NK-92 treated with Interleukin-12 subunit alpha and Interleukin-12 subunit beta, amount 100 ng/mL, for 24 hours (cell line): ENCODE results near the gene COG7.
"Not testable (repeated sequence)": the region's sequence is repeated elsewhere in the genome, so short reads cannot be mapped to it uniquely, and the experiment has no call there.

Experiments used
- DNase-seq: peaks from one replicate; lab custom pipeline; 2025; lab: John Stamatoyannopoulos, UW

The COG7 gene

GRCh38 chr16:23452572-23453337 is at the start of gene COG7:
Gene COG7 (minus strand): TSS chr16:23453189. CDS start chr16:23452994, 195 bp downstream.
- DNase-seq: peak; percentile 61

DNA sequence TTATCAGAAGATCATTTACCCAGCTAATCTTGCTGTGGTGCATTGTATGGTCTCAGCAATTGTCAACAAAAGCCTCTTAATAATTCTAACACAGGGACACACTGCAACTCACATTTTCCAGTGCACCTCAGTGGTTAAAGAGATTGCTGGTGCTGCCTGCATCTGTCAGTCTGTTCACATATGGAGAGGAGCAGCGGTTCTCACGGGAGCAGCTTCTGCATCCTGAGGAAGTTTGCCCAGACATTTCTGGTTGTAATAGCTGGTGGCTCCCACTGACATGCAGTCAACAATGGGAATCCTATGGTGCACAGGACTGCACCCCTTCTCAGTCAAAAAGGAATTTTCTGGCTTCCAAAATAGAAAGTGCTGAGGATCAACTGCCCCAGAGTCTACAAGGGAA is 49.5 kb upstream of the COG7 start:
- no peak for DNase-seq

DNA sequence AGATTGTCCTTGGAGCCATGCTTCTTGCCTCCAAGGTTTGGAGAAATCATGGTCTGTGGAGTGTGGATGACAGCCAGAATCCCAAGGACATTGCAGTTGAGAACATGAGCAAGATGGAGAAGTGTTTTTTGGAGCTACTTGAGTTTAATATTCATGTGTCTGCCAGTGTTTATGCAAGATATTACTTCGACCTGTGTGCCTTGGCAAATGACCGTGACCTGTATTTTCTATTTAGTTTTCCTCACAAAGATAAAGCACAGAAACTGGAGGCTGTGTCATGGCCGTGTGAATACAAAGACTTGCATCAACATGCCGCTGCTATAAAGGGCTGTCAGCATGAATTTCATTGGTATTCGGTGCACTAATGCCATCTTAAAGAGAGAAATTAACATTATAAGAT is 48.3 kb upstream of the COG7 start:
- no peak for DNase-seq

GRCh38 chr16:23500862-23501225 is 47.9 kb upstream of the COG7 start:
- no peak for DNase-seq

DNA sequence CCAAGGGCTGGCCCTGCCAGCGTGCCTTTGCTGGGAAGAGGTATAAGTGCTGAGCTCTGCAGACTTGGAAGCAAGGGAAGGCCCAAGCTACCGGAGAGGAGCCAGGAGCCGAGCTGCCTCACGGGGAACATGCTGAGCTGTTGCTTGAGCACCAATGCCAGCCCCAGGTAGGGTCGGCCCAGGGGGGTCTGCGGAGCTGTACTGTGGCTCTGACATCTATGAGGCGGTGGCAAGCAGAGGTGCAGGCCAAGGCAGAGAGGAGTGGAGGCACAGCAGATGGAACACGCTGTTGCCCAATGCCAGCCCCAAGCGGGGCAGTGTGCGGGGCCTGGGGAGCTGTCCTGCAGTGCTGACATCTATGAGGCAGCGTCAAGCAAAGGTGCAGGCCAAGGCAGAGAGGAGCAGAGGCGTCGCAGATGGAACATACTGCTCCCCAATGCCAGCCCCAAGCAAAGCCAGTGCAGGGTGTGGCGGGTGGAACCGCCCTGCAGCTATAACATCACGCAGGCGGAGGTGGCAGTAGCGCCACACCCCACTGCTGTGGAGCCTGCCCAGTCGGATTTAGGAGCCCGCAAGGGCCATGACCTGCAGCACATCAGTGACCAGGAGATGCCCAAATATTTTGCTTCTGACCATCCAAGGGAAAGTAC is 47.3 kb upstream of the COG7 start:
- no peak for DNase-seq

DNA sequence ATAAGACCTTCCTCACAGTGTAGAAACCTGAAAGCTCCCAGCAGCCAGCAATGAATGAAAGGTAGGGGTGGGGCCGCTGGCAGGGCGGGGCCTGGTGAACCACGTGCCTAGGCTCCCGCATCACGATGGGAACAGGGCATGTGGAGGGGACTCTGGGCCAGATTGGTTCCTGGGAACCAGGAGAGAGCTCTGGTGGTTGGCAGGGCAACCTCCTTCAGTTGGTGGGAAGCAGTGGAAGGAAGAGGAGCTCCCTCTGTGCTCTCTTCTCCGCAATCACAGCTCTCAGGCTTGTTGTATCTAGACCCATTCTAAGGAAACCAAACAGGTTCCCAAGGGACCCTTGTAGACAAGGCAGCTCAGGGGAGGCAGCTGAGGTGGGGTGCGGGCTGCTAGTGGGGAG is 46.8 kb upstream of the COG7 start:
- DNase-seq: no peak

DNA sequence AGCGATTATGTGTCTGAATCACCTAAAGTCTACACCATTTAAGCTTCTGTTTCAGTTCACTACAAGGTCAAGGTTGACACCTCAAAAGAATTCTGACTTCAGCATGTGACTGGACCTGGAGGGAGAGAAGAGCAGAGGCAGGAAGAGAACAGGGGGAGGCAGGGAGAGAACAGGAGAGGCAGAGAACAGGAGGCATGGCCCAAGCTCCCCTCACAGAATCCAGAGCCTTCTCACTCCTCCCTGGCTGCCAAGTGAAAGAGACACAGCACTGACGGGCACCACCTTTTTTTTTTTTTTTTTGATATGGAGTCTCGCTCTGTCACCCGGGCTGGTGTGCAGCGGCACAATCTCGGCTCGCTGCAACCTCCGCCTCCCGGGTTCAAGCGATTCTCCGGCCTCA is 45.9 kb upstream of the COG7 start:
- DNase-seq: no peak

DNA sequence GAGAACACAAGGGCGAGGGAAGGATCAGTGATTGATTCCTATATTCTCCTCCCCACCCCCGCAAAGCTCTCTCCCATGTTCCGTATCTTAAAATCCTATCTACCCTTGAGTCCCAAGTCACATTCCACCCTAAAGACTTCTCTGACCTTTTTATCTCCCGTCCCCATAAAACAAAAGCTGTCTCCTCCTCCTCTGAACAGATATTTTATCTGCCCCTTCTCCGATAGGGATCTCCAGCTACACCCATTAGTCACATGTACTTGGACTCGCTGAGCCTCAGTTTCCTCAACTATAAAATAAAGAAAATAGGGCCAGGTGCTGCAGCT is 44.5 kb upstream of the COG7 start:
- no peak for DNase-seq

GRCh38 chr16:23496821-23497542 is 44.0 kb upstream of the COG7 start:
- no peak for DNase-seq

GRCh38 chr16:23495671-23496070 is 42.7 kb upstream of the COG7 start:
- DNase-seq: no peak

DNA sequence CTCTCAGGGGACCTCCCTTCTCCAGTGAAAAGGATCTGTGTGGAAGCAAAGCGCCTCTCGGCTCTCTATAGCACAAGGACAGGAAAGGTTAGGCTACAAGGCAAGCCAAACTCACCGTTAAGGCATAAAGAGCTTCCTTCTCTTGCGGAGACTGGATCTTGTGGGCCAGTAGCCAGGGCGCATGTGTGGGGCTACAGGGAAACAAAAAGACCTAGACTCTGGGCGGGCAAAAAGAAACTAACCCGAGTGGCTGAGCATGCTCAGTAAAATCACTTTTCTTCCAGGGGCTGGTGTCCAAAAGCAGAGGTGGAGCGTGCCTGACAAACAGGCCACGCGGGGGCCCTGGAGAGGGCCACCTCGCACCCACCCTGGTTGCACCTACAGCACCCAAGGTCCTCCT is 41.2 kb upstream of the COG7 start:
- DNase-seq: no peak

- no peak for DNase-seq
Measured at GRCh38 chr16:23491490-23492391, 38.8 kb upstream of the COG7 start.

- no peak for DNase-seq
Measured at GRCh38 chr16:23486480-23486879, 33.5 kb upstream of the COG7 start.

GRCh38 chr16:23485841-23486240 is 32.9 kb upstream of the COG7 start:
- no peak for DNase-seq

DNA sequence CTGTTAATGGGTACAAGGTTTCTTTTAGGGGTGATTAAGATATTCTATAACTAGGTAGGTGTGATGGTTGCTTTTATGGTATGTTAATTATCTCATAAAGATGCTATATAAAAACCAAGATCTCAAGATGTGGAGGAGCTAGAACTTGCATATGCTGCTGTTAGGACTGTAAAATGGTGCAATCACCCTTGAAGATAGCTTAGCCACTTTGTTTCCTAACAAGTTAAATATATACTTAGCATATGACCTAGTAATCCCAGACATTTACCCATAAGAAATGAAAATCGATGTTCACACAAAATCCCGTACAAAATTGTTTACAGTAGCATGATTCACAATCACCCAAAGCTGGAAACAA is 32.2 kb upstream of the COG7 start:
- DNase-seq: no peak

DNA sequence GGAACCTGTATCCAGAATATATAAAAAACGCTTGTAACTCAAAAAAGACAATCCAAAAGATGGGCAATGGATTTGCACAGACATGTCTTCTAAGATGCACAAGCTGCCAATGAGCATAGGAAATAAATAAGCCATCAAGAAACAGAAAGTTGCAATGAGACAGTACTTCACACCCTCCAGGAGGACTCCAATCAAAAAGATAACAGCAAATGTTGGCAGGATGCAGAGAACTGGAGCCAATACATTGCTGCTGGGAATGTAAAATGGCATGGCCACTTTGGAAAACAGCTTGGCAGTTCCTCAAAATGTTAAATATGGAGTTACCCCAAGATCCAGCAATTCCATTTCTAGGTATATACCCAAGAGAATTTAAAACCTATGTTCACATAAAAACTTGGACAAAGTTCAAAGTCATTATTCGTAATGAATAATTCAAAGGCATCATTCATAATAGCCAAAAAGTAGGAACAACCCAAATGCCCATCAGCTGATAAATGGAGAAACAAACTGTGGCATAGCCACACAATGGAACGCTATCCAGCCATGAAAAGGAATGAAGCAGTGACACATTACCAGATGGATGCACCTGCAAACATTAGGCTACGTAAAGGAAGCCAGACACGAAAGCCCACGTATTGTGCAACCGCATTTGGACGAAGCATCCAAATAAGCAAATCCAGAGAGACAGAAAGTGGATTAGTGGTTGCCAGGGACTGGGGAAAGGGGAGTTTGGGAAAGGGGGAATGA is 31.7 kb upstream of the COG7 start:
- no peak for DNase-seq

DNA sequence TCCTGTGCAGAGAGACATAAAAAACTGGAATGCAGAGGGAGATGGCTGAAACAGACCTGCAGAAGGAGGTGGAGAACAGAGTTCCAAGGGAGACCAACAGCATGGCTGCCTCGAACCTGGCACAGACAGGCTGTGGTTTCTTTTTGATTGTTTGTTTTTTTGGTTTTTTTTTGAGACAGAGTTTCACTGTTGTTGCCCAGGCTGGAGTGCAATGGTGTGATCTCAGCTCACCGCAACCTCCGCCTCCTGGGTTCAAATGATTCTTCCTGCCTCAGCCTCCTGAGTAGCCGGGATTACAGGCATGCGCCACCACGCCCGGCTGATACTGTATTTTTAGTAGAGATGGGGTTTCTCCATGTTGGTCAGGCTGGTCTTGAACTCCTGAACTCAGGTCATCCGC is 30.5 kb upstream of the COG7 start:
- not testable (repeated sequence) for DNase-seq

DNA sequence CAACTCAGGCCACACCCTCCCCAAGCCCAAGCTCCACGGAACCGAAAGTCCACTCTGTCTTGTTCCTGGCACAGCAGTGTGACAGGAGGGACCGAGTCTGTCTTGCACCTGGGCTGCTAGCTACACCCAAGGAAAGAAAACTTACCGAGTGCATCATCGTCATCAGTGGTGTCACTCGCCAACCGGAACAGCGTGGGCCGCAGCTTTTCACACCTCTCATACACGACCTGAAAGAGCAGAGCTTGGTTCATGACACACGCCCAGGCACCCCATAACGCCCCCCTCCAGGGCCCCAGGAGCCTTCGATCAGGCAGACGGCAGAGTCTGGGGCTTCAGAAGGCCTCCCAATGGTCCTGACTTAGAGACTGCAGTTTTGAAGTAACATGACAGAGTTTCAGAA is 29.8 kb upstream of the COG7 start:
- no peak for DNase-seq

DNA sequence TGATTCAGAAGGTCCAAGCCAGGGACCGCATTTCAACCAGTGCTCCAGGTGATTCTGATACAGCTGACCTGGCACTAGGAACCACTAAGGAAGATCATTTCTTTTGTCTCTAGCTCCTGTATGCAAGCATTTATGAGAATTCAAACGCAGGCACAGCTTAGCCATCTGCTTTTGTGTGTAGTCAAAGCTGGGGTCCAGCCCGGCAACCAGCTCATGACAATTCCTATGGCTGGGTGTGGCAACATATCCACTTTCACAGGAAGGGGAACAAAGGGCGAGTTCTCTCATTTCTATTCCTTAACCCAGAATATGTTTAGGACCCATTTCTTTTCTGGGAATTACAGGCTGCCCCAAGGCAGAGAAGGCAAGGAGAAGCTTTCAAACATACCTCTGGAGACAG is 27.3 kb upstream of the COG7 start:
- DNase-seq: no peak

- DNase-seq: no peak
Measured at GRCh38 chr16:23479138-23479537, 26.1 kb upstream of the COG7 start.

- no peak for DNase-seq
Measured at GRCh38 chr16:23478566-23478965, 25.6 kb upstream of the COG7 start.

DNA sequence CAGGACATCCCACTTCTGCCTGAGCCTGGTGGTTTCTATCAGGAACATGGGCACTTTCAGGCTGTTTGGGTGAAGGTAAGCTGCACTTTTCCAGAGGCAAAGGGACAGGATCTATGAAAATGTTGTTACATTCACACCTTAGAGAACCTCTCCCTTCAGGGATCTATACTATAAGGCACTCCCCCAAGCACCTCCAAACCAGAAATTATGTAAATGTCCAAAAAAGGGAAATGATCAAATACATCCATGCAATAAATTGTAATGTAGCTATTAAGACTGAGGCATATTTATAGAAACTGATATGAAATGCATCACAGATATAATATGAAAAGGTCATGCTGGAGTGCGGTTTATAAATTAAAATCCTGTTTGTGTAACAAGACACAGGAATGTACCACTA is 23.3 kb upstream of the COG7 start:
- DNase-seq: no peak
